Heart right ventricle (tissue), 16 donors: Measurements from ENCODE around the gene AMIGO3. TPM values are rescaled to one million over a fixed set of nuclear protein-coding genes. Genes with fewer than 3 reads are reported as not detected.
A peak's percentile ranks its signal among the peaks of the same experiment; 100 is the strongest.

Source experiments
- ATAC-seq, 8 donors: fragments of 200-7000 bp; cut with Tn5 transposase; one replicate each; pipeline ENCODE4 v1.9.1; 2020; ENCODE audit warnings: mild to moderate bottlenecking in 8 of 8, moderate library complexity in 8 of 8, moderate number of reproducible peaks in 1 of 8
- DNase-seq, 2 donors: peaks; one replicate each; pipeline ENCODE4 v3.0.0-alpha.2; 2020
- H3K27ac ChIP-seq, 10 donors: fragments of 200-600 bp; sonication (generic) in 2 of 10; one replicate each; pipeline versions ENCODE4 v1.5.0 to v1.8.0; 2020 to 2022; ENCODE audit warnings: mild to moderate bottlenecking in 3 of 10
- H3K27me3 ChIP-seq, 7 donors: fragments of 200-600 bp; one replicate each; pipeline ENCODE4 v1.8.0; 2021 to 2022; ENCODE audit warnings: mild to moderate bottlenecking in 2 of 7
- H3K36me3 ChIP-seq, 9 donors: fragments of 200-600 bp; sonication (generic) in 1 of 9; one replicate each; pipeline versions ENCODE4 v1.5.0 to v1.8.0; 2020 to 2022; ENCODE audit warnings: mild to moderate bottlenecking in 2 of 9
- H3K4me1 ChIP-seq, 9 donors: fragments of 200-600 bp; sonication (generic) in 1 of 9; one replicate each; pipeline versions ENCODE4 v1.5.0 to v1.8.0; 2020 to 2022; ENCODE audit warnings: mild to moderate bottlenecking in 4 of 9
- H3K4me3 ChIP-seq, 10 donors: fragments of 200-600 bp; sonication (generic) in 2 of 10; one replicate each; pipeline versions ENCODE4 v1.5.0 to v1.8.0; 2020 to 2022; ENCODE audit warnings: mild to moderate bottlenecking in 7 of 10, moderate library complexity in 2 of 10
- H3K9me3 ChIP-seq, 11 donors: fragments of 200-600 bp in 10 of 11; sonication (generic) in 2 of 11; one replicate each; pipeline versions ENCODE4 v1.5.0 to v1.8.0; 2013 to 2022; ENCODE audit warnings: mild to moderate bottlenecking in 2 of 11, control low read depth in 1 of 11, moderate library complexity in 1 of 11
- CTCF ChIP-seq, 9 donors: fragments of 200-600 bp; sonication (generic) in 2 of 9; IDR thresholded peaks; one replicate each; pipeline versions ENCODE4 v1.5.0 to v1.8.0; 2021 to 2022; ENCODE audit warnings: antibody characterized with exemption in 9 of 9, mild to moderate bottlenecking in 5 of 9, moderate library complexity in 1 of 9
- WGBS, 2 donors: extraction: QIAGEN DNeasy Blood & Tissue Kit; methylation state at CpG; one replicate each; pipeline ENCODE4 v1.1.7; 2013; ENCODE audit warnings: inconsistent platforms in 1 of 2; 5-methylcytosine and 5-hydroxymethylcytosine counted together
- intact Hi-C, 10 donors: fragments of 100-400 bp; cut with DNase I; formaldehyde crosslinking; loops; one replicate each; pipeline versions ENCODE4 v1.11.1 to v1.14.2; 2022
- polyA plus RNA-seq, 2 donors: library from polyadenylated mRNA; stranded (reverse); fragments of 200-250 nt; gene quantifications; one replicate each; pipeline ENCODE4 v1.2.3, GENCODE V29; 2013
- total RNA-seq, 10 donors: library from RNA; stranded (reverse); fragmentation: NEBNext Ultra II Directional in 3 of 10; extraction: Animal tissue kit (Norgen Biotek cat#: 25700) in 3 of 10; gene quantifications; one replicate each; pipeline versions ENCODE4 v1.2.1 to v1.2.4, GENCODE V29; 2021 to 2023
- donor health status: Arrhythmogenic right ventricular cardiomyopathy.
- donor health status: ischemic (EF 13 %, LVEDD 7.1; RV severe dilation, severe dysfunction).
- donor health status: healthy with polysubstance abuse.
- donor health status: DM: no; HTN: yes; CAD: no.
- donor health status: DM: no; HTN: no; CAD: no.
- donor health status: ischemic (EF 25% LVEDD 6.9; RV normal size, moderate dysfunction).
- donor health status: ischemic (EF 25% LVEDD 5.7; RV mildly dilated, moderate dysfunction).
- donor health status: healthy.
- donor health status: DM: yes; HTN: yes; CAD: no.
- donor health status: Ischemic cardiomyopathy.
- donor health status: ischemic (EF 35%, LVEDD 5.7; RV mildly dilated, moderate dysfunction).
- donor health status: nonischemic (EF 11% LVEDD 7.7; RV severe dilation, severe dysfunction).
- donor health status: DM: yes; HTN: yes; CAD: no.
- donor health status: PGD.
- donor health status: ischemic (EF 29% LVEDD 5.4; RV normal size, mild dysfunction).
- donor health status: nonischemic (EF 23%, LVEDD 6.1; RV moderate dilation, normal function).

The AMIGO3 gene
- total and polyA plus RNA-seq, 12 donors, result 0.09 to 2.1 (median 0.97) TPM; not detected in 8

- intact Hi-C loops, result loop anchor here in 8 of 10 donors (2.0 to 10.0 kb wide), 7 partner anchors 133 to 211 kb away; partner anchors contain the start of gene MST1R (in 3 of the 8)
- ATAC-seq (peak; percentile 61 to 76 (median 67)), DNase-seq (peak; percentile 44)
- H3K27ac ChIP-seq, result no peak overlapping the region
- H3K9me3 ChIP-seq, result no peaks in the 10 kb centered on the region
- peaks cover 0 to 23% (median 0%) of the 10 kb centered on the region in 9 donors for H3K4me1 ChIP-seq
- peaks cover 0 to 95% (median 31%) of the 10 kb centered on the region in 9 donors for H3K36me3 ChIP-seq
- 56 to 61% methylated on average over 14 of the region's 14 CpGs for WGBS, 2 donors
- peak; percentile 47 to 85 (median 80) for TF ChIP-seq CTCF (IDR thresholded peaks at IDR 0.05)
- no peak overlapping the region for H3K4me3 ChIP-seq
- no peaks in the 10 kb centered on the region for H3K27me3 ChIP-seq
Observed at GRCh38 chr3:49703443-49703927, 16.0 kb downstream of the AMIGO3 start.

GRCh38 chr3:49702672-49703071, 16.8 kb downstream of the AMIGO3 start:
- WGBS, 2 donors, result 94% methylated on average over 11 of the region's 11 CpGs
- no peak for ATAC-seq
- Histone ChIP-seq H3K4me1 (peaks cover 0 to 26% (median 0%) of the 10 kb centered on the region in 9 donors), H3K9me3 (no peaks in the 10 kb centered on the region), H3K36me3 (peaks cover 0 to 97% (median 31%) of the 10 kb centered on the region in 9 donors), H3K4me3 (no peak overlapping the region), H3K27ac (no peak overlapping the region), H3K27me3 (no peaks in the 10 kb centered on the region)
- DNase-seq, result no peak
- intact Hi-C loops, result loop anchor here in 8 of 10 donors (2.0 to 10.0 kb wide), 7 partner anchors 134 to 212 kb away; partner anchors contain the start of gene MST1R (in 3 of the 8)
- TF ChIP-seq CTCF (IDR thresholded peaks at IDR 0.05), result no peak

- H3K27ac ChIP-seq, result no peak overlapping the region
- DNase-seq, result no peak
- no peak overlapping the region for H3K4me3 ChIP-seq
- H3K27me3 ChIP-seq, result no peaks in the 10 kb centered on the region
- WGBS, 2 donors, result 82 to 85% methylated on average over 21 of the region's 21 CpGs
- peaks cover 0 to 27% (median 0%) of the 10 kb centered on the region in 9 donors for H3K4me1 ChIP-seq
- intact Hi-C loops, result loop anchor here in 8 of 10 donors (2.0 to 10.0 kb wide), 7 partner anchors 135 to 213 kb away; partner anchors contain the start of gene MST1R (in 3 of the 8)
- H3K9me3 ChIP-seq, result no peaks in the 10 kb centered on the region
- peaks cover 0 to 96% (median 31%) of the 10 kb centered on the region in 9 donors for H3K36me3 ChIP-seq
- peak in 7 of 9 donors; percentile 29 to 50 (median 39) for TF ChIP-seq CTCF (IDR thresholded peaks at IDR 0.05)
- ATAC-seq, result no peak
Observed at GRCh38 chr3:49701388-49702077, 18.0 kb downstream of the AMIGO3 start.

- Histone ChIP-seq H3K36me3 (peaks cover 0 to 86% (median 24%) of the 10 kb centered on the region in 9 donors), H3K9me3 (no peaks in the 10 kb centered on the region), H3K4me1 (peaks cover 0 to 35% (median 0%) of the 10 kb centered on the region in 9 donors), H3K27ac (peak overlapping the region in 1 of 10 donors; percentile 68), H3K27me3 (no peaks in the 10 kb centered on the region), H3K4me3 (no peak overlapping the region)
- intact Hi-C loops, result loop anchor here in 7 of 10 donors (5.0 to 10.0 kb wide), 6 partner anchors 137 to 214 kb away; partner anchors contain the start of gene MST1R (in 3 of the 7)
- DNase-seq (no peak), ATAC-seq (no peak)
- 81 to 83% methylated on average over 13 of the region's 13 CpGs for WGBS, 2 donors
- TF ChIP-seq CTCF (IDR thresholded peaks at IDR 0.05), result no peak
Observed at GRCh38 chr3:49700453-49701128, 18.9 kb downstream of the AMIGO3 start.
